Duodenal mucosa (tissue), 2 donors: Measurements from ENCODE around the gene TPI1.

Source experiments
- H3K27ac ChIP-seq: one replicate; pipeline ENCODE4 v1.7.0; 2013; ENCODE audit warnings: low read depth, low read length
- H3K27me3 ChIP-seq, 2 donors: one replicate each; pipeline ENCODE4 v1.7.0; 2013; ENCODE audit warnings: low read length in 2 of 2, control low read depth in 1 of 2; ENCODE audit not compliant: insufficient read depth in 2 of 2, control insufficient read depth in 1 of 2
- H3K36me3 ChIP-seq, 2 donors: one replicate each; pipeline ENCODE4 v1.7.0; 2013; ENCODE audit warnings: low read length in 2 of 2, control low read depth in 1 of 2; ENCODE audit not compliant: insufficient read depth in 2 of 2, control insufficient read depth in 1 of 2
- H3K4me1 ChIP-seq, 2 donors: one replicate each; pipeline ENCODE4 v1.7.0; 2013; ENCODE audit warnings: low read length in 2 of 2, control low read depth in 1 of 2; ENCODE audit not compliant: insufficient read depth in 2 of 2, control insufficient read depth in 1 of 2
- H3K4me3 ChIP-seq, 2 donors: one replicate each; pipeline ENCODE4 v1.7.0; 2013; ENCODE audit warnings: low read length in 2 of 2, low read depth in 1 of 2
- H3K9ac ChIP-seq, 2 donors: one replicate each; pipeline ENCODE4 v1.7.0; 2013; ENCODE audit warnings: low read length in 2 of 2, low read depth in 1 of 2
- H3K9me3 ChIP-seq, 2 donors: one replicate each; pipeline ENCODE4 v1.7.0; 2013; ENCODE audit warnings: low read length in 2 of 2, control low read depth in 1 of 2; ENCODE audit not compliant: control insufficient read depth in 1 of 2

TPI1 gene

GRCh38 chr12:6846316-6846869, 20.9 kb upstream of the TPI1 start:
- Histone ChIP-seq H3K27ac (no peak overlapping the region), H3K9ac (no peak overlapping the region), H3K4me1 (peaks cover 0 to 27% of the 10 kb centered on the region in 2 donors), H3K4me3 (no peak overlapping the region), H3K36me3 (peaks cover 0 to 28% of the 10 kb centered on the region in 2 donors), H3K27me3 (no peaks in the 10 kb centered on the region), H3K9me3 (no peaks in the 10 kb centered on the region)

- peaks cover 0 to 28% of the 10 kb centered on the region in 2 donors for H3K36me3 ChIP-seq
- H3K9me3 ChIP-seq, result no peaks in the 10 kb centered on the region
- H3K4me3 ChIP-seq, result no peak overlapping the region
- H3K27me3 ChIP-seq, result no peaks in the 10 kb centered on the region
- H3K4me1 ChIP-seq, result peaks cover 0 to 22% of the 10 kb centered on the region in 2 donors
- H3K27ac ChIP-seq, result no peak overlapping the region
- no peak overlapping the region for H3K9ac ChIP-seq
These were observed 19.7 kb upstream of the TPI1 start for GRCh38 chr12:6847676-6848075.

GRCh38 chr12:6849427-6849826, 17.9 kb upstream of the TPI1 start:
- Histone ChIP-seq H3K36me3 (peaks cover 0 to 26% of the 10 kb centered on the region in 2 donors), H3K4me1 (peaks cover 11 to 22% of the 10 kb centered on the region in 2 donors), H3K9me3 (no peaks in the 10 kb centered on the region), H3K9ac (no peak overlapping the region), H3K27ac (no peak overlapping the region), H3K4me3 (no peak overlapping the region), H3K27me3 (no peaks in the 10 kb centered on the region)

GRCh38 chr12:6849976-6850560, 17.3 kb upstream of the TPI1 start:
- no peak overlapping the region for H3K27ac ChIP-seq
- H3K4me1 ChIP-seq, result peaks cover 11 to 22% of the 10 kb centered on the region in 2 donors
- H3K9ac ChIP-seq, result peak overlapping the region; percentile 21 to 82
- H3K27me3 ChIP-seq, result no peaks in the 10 kb centered on the region
- peak overlapping the region; percentile 65 to 96 for H3K4me3 ChIP-seq
- H3K9me3 ChIP-seq, result no peaks in the 10 kb centered on the region
- H3K36me3 ChIP-seq, result peaks cover 0 to 26% of the 10 kb centered on the region in 2 donors

- Histone ChIP-seq H3K9ac (peak overlapping the region; percentile 38 to 82), H3K27me3 (no peaks in the 10 kb centered on the region), H3K36me3 (peaks cover 0 to 32% of the 10 kb centered on the region in 2 donors), H3K4me3 (peak overlapping the region; percentile 65 to 96), H3K9me3 (no peaks in the 10 kb centered on the region), H3K4me1 (peaks cover 11 to 22% of the 10 kb centered on the region in 2 donors), H3K27ac (no peak overlapping the region)
These were observed 16.6 kb upstream of the TPI1 start for GRCh38 chr12:6850796-6851152.

- Histone ChIP-seq H3K36me3 (peaks cover 0 to 36% of the 10 kb centered on the region in 2 donors), H3K4me3 (peak within 1 kb of the TSS; percentile 65 to 96), H3K27ac (peak within 1 kb of the TSS; percentile 83), H3K9me3 (no peaks in the 10 kb centered on the region), H3K9ac (peak within 1 kb of the TSS; percentile 82 to 86), H3K4me1 (peaks cover 11 to 22% of the 10 kb centered on the region in 2 donors), H3K27me3 (no peaks in the 10 kb centered on the region)
These were observed 16.0 kb upstream of the TPI1 start, which contains the start of gene CDCA3 for GRCh38 chr12:6851153-6851920. CDCA3 (minus strand) TSS chr12:6851286; CDS start chr12:6850952, 334 bp downstream.

- no peaks in the 10 kb centered on the region for H3K27me3 ChIP-seq
- no peaks in the 10 kb centered on the region for H3K9me3 ChIP-seq
- peak within 1 kb of the TSS; percentile 65 to 96 for H3K4me3 ChIP-seq
- H3K9ac ChIP-seq, result peak within 1 kb of the TSS; percentile 82 to 86
- H3K36me3 ChIP-seq, result peaks cover 0 to 36% of the 10 kb centered on the region in 2 donors
- peak within 1 kb of the TSS; percentile 83 for H3K27ac ChIP-seq
- H3K4me1 ChIP-seq, result peaks cover 11 to 22% of the 10 kb centered on the region in 2 donors
These were observed 15.2 kb upstream of the TPI1 start, which contains the start of gene USP5 for GRCh38 chr12:6851921-6852650. USP5 (plus strand) TSS chr12:6852150; CDS start chr12:6852180, 30 bp downstream.

GRCh38 chr12:6852651-6853354, 14.5 kb upstream of the TPI1 start:
- H3K9me3 ChIP-seq, result no peaks in the 10 kb centered on the region
- peaks cover 7 to 38% of the 10 kb centered on the region in 2 donors for H3K36me3 ChIP-seq
- H3K27ac ChIP-seq, result no peak overlapping the region
- peak overlapping the region; percentile 31 to 45 for H3K9ac ChIP-seq
- no peaks in the 10 kb centered on the region for H3K27me3 ChIP-seq
- H3K4me3 ChIP-seq, result peak overlapping the region; percentile 63 to 65
- peaks cover 11 to 22% of the 10 kb centered on the region in 2 donors for H3K4me1 ChIP-seq

GRCh38 chr12:6853626-6854025, 13.7 kb upstream of the TPI1 start:
- Histone ChIP-seq H3K36me3 (peaks cover 15 to 44% of the 10 kb centered on the region in 2 donors), H3K4me3 (no peak overlapping the region), H3K9me3 (no peaks in the 10 kb centered on the region), H3K27ac (no peak overlapping the region), H3K4me1 (peaks cover 11 to 22% of the 10 kb centered on the region in 2 donors), H3K27me3 (no peaks in the 10 kb centered on the region), H3K9ac (peak overlapping the region in 1 of 2 donors; percentile 31)
